Measurements from ENCODE around the gene UBE2G1. TPM values are rescaled to one million over a fixed set of nuclear protein-coding genes. Genes with fewer than 3 reads are reported as not detected.

Gene UBE2G1
- polyA plus RNA-seq, 1 experiment: 23.1 TPM

GRCh38 chr17:4318596-4318995, 47.9 kb downstream of the UBE2G1 start:
- DNase-seq (ENCODE audit: low read depth): no peak
- TF ChIP-seq, protein P1, sequence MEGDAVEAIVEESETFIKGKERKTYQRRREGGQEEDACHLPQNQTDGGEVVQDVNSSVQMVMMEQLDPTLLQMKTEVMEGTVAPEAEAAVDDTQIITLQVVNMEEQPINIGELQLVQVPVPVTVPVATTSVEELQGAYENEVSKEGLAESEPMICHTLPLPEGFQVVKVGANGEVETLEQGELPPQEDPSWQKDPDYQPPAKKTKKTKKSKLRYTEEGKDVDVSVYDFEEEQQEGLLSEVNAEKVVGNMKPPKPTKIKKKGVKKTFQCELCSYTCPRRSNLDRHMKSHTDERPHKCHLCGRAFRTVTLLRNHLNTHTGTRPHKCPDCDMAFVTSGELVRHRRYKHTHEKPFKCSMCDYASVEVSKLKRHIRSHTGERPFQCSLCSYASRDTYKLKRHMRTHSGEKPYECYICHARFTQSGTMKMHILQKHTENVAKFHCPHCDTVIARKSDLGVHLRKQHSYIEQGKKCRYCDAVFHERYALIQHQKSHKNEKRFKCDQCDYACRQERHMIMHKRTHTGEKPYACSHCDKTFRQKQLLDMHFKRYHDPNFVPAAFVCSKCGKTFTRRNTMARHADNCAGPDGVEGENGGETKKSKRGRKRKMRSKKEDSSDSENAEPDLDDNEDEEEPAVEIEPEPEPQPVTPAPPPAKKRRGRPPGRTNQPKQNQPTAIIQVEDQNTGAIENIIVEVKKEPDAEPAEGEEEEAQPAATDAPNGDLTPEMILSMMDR (IDR thresholded peaks at IDR 0.05; ENCODE audit: insufficient read depth, low read depth, low read length): no peak
- POLR2A ChIA-PET: no interaction called here
- CTCF ChIA-PET: interaction anchor here (2.3 kb wide), 1 partner anchor 14 kb away, joined by 8 read pairs; no protein-coding TSS in a partner anchor
- Histone ChIP-seq H3K36me3 (ENCODE audit: control insufficient read depth, insufficient read depth, low read length) (no peaks in the 10 kb centered on the region), H3K27me3 (ENCODE audit: control insufficient read depth, insufficient read depth, low read length) (no peaks in the 10 kb centered on the region), H3K4me3 (ENCODE audit: low read depth, low read length) (no peak overlapping the region)

DNA sequence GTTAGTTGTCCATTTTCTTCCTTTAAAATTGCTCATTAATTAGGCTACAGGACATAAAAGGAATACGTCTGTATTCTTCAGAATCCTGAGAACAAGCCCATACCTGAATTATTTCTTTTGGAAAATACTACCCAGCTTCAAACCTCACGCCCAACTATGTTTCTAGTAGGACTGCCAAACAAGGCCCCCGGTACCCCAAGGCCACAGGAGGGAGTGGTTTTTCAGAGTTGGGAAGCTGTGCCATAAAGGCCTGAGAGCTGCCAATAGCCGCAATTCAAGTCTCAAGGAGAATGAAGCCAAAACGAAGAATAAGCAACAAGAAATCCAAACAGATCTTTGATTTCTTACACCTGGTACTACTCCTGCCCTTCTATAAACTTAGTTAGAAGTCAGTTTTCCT, 48.3 kb downstream of the UBE2G1 start:
- Histone ChIP-seq H3K36me3 (ENCODE audit: control insufficient read depth, insufficient read depth, low read length) (no peaks in the 10 kb centered on the region), H3K4me3 (ENCODE audit: low read depth, low read length) (no peak overlapping the region), H3K27me3 (ENCODE audit: control insufficient read depth, insufficient read depth, low read length) (no peaks in the 10 kb centered on the region)
- DNase-seq (ENCODE audit: low read depth): no peak
- POLR2A ChIA-PET: no interaction called here
- CTCF ChIA-PET: interaction anchor here (1.1 to 2.3 kb wide), 2 partner anchors 14 to 96 kb away, joined by 3 to 8 read pairs; no protein-coding TSS in a partner anchor
- TF ChIP-seq, protein P1 (IDR thresholded peaks at IDR 0.05; ENCODE audit: insufficient read depth, low read depth, low read length): no peak

DNA sequence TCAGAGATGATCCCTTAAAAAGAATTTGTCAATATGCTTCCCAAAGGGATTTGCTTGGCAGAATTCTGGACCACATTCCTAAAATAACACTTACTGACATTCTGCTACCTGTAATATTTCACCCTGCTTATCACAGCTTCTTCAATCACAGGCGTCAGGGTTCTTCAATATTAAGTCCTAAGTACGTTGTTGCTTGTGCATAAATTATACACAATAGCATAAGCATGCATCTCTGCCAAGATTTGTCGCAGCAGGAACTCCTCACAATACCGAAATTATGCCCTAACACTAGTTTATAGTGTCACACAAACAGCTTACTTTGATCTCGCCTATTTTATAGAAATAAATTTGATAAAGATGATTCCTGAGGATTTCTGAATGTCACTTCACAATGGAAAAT, 48.9 kb downstream of the UBE2G1 start:
- CTCF ChIA-PET: interaction anchor here (1.1 to 2.3 kb wide), 2 partner anchors 13 to 97 kb away, joined by 3 to 8 read pairs; no protein-coding TSS in a partner anchor
- H3K36me3 ChIP-seq (ENCODE audit: control insufficient read depth, insufficient read depth, low read length): no peaks in the 10 kb centered on the region
- H3K4me3 ChIP-seq (ENCODE audit: low read depth, low read length): no peak overlapping the region
- TF ChIP-seq, protein P1 (IDR thresholded peaks at IDR 0.05; ENCODE audit: insufficient read depth, low read depth, low read length): no peak
- H3K27me3 ChIP-seq (ENCODE audit: control insufficient read depth, insufficient read depth, low read length): no peaks in the 10 kb centered on the region
- POLR2A ChIA-PET: no interaction called here
- no peak for DNase-seq (ENCODE audit: low read depth)

DNA sequence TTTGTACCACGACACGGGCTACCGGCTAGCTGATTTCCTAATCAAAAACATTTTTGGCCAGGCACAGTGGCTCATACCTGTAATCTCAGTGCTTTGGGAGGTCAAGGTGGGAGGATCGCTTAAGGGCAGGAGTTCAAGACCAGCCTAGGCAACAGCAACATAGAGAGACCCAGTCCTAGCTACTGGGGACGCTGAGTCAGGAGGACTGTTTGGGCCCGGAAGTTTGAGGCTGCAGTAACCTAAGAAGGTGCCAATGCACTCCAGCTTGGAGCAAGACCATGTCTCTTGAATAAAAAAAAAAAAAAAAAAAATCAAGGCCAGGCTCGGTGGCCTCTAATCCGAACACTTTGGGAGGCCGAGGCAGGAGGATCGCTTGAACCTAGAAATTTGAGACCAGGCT, 49.8 kb downstream of the UBE2G1 start:
- ChIA-PET POLR2A (no interaction called here), CTCF (interaction anchor here (2.3 kb wide), 1 partner anchor 13 kb away, joined by 8 read pairs; no protein-coding TSS in a partner anchor)
- no peaks in the 10 kb centered on the region for H3K36me3 ChIP-seq (ENCODE audit: control insufficient read depth, insufficient read depth, low read length)
- no peaks in the 10 kb centered on the region for H3K27me3 ChIP-seq (ENCODE audit: control insufficient read depth, insufficient read depth, low read length)
- no peak for DNase-seq (ENCODE audit: low read depth)
- H3K4me3 ChIP-seq (ENCODE audit: low read depth, low read length): no peak overlapping the region
- TF ChIP-seq, protein P1 (IDR thresholded peaks at IDR 0.05; ENCODE audit: insufficient read depth, low read depth, low read length): no peak

GRCh38 chr17:4314618-4315017, 51.9 kb downstream of the UBE2G1 start:
- Histone ChIP-seq H3K36me3 (ENCODE audit: control insufficient read depth, insufficient read depth, low read length) (no peaks in the 10 kb centered on the region), H3K4me3 (ENCODE audit: low read depth, low read length) (no peak overlapping the region), H3K27me3 (ENCODE audit: control insufficient read depth, insufficient read depth, low read length) (no peaks in the 10 kb centered on the region)
- CTCF ChIA-PET: interaction anchor here (0.7 kb wide), 1 partner anchor 18 kb away, joined by 4 read pairs; no protein-coding TSS in a partner anchor
- TF ChIP-seq, protein P1 (IDR thresholded peaks at IDR 0.05; ENCODE audit: insufficient read depth, low read depth, low read length): no peak
- DNase-seq (ENCODE audit: low read depth): no peak
- POLR2A ChIA-PET: no interaction called here

All from BJ (cell line).